ENCODE measurements around the gene TEX48. TPM values are rescaled to one million over a fixed set of nuclear protein-coding genes. Genes with fewer than 3 reads are reported as not detected.

TEX48 gene
- total RNA-seq, 1 donor from 2014 or later: not detected

- DNase-seq (ENCODE audit: low read depth in 2 of 2): peak in 1 of 2 donors; percentile 67
Observed at GRCh38 chr9:114621975-114622609, 59.9 kb downstream of the TEX48 start.

GRCh38 chr9:114621561-114621960, 60.4 kb downstream of the TEX48 start:
- no peak for DNase-seq (ENCODE audit: low read depth in 2 of 2)

DNA sequence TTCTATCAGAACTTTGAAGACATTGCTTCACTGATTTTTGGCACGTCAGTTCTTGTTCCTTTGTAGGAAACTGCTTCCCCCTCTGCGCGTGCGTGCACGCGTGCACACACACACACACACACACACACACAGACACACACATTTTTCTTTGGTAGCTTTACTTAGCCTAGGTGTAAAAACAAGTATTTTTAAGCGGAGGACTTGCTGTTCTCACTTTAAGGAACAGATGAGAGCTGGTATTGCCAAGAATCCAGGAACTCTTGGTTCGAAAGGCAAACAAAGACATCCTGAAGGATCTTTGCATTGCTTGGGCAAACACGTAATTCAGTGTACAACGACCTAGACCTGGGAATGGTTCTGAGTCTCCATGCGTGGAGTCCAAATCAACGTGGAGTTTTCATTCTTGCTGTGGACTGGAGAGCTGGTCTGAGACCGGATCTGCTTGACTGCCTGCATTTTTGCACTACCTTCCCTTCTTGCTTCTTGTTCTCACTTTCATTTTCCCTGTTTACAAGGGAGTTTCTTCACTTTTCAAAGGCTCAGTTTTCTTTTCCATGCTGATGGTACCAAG, 62.7 kb downstream of the TEX48 start:
- peak in 1 of 2 donors; percentile 21 for DNase-seq (ENCODE audit: low read depth in 2 of 2)

GRCh38 chr9:114616684-114617520, 65.1 kb downstream of the TEX48 start:
- DNase-seq (ENCODE audit: low read depth in 2 of 2): no peak

Other genes with a start within 250 kb of the TEX48 start
- gene WHRN, start 176.7 kb downstream of the TEX48 start, total RNA-seq: 0.13 TPM in 2 replicates
- 85.8 and 116 TPM in 2 replicates for gene ATP6V1G1, start 94.4 kb downstream of the TEX48 start, total RNA-seq
- gene TMEM268, start 70.9 kb downstream of the TEX48 start, total RNA-seq: 3.9 and 7.2 TPM in 2 replicates
- not detected in 2 replicates for gene TEX53, start 24.4 kb downstream of the TEX48 start, total RNA-seq
- 0.90 and 4.3 TPM in 2 replicates for gene TNFSF15, start 123.8 kb upstream of the TEX48 start, total RNA-seq
- gene TNFSF8, start 248.4 kb upstream of the TEX48 start, total RNA-seq: not detected in 2 replicates